DOHH2 (cell line): ENCODE measurements around the gene PRR14.
A peak's percentile ranks its signal among the peaks of the same experiment; 100 is the strongest.

Experiments
- EZH2phosphoT487 ChIP-seq: fragments of 200-600 bp; sonication (generic); IDR thresholded peaks from 2 replicates; pipeline ENCODE4 v1.6.1; 2017; ENCODE audit warnings: borderline replicate concordance, mild to moderate bottlenecking, antibody characterized with exemption, low read length, moderate library complexity, mixed read lengths
- TF ChIP-seq, protein P1 (sequence below): fragments of 200-600 bp; sonication (generic); IDR thresholded peaks from one replicate; pipeline ENCODE4 v1.5.1; 2014; ENCODE audit warnings: antibody characterized with exemption, mild to moderate bottlenecking, low read depth, low read length; ENCODE audit not compliant: poor library complexity, severe bottlenecking

DNA sequence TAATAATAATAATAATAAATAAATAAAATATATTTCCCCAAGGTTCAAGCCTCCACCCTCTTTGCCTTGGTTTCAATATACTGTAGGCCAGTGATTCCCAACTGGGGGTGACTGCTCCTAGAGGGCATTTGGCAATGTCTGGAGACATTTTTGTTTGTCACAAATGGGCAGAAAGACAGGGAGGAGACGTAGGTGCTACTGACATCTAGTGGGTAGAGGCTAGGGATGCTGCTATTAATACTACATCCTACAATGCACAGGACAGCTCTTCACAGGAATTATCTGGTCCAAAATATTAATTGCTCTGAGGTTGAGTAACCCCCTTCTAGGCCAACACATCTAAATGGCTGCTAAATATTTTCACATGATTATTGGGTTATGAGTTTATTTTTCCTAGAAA lies 12.8 kb upstream of the PRR14 start:
- TF ChIP-seq, protein P1, sequence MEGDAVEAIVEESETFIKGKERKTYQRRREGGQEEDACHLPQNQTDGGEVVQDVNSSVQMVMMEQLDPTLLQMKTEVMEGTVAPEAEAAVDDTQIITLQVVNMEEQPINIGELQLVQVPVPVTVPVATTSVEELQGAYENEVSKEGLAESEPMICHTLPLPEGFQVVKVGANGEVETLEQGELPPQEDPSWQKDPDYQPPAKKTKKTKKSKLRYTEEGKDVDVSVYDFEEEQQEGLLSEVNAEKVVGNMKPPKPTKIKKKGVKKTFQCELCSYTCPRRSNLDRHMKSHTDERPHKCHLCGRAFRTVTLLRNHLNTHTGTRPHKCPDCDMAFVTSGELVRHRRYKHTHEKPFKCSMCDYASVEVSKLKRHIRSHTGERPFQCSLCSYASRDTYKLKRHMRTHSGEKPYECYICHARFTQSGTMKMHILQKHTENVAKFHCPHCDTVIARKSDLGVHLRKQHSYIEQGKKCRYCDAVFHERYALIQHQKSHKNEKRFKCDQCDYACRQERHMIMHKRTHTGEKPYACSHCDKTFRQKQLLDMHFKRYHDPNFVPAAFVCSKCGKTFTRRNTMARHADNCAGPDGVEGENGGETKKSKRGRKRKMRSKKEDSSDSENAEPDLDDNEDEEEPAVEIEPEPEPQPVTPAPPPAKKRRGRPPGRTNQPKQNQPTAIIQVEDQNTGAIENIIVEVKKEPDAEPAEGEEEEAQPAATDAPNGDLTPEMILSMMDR: peak; percentile 58
- TF ChIP-seq EZH2phosphoT487: no peak
